ENCODE measurements around the gene ATP5PB. TPM values are rescaled to one million over a fixed set of nuclear protein-coding genes. Genes with fewer than 3 reads are reported as not detected.

ATP5PB gene
- total RNA-seq, 1 donor from 2014 or later = 155 TPM

DNA sequence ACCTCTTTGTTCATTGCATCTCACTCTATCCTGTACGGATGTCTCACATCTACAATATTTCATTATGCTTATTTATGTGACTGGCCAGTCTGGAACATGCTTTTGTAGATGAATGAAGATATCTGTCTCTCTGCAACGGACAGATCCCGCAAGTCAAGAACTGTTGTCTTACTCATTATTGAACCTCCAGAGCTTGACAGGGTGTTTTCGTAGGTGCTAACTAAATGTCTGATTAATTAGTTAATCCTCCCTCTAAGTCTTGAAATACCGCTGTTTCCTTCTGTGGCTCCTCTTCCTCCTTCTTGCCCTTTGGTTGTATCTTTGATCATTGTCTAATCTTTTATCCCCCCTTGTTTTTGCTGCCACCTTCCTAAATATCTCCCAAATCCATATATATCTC, 21.3 kb downstream of the ATP5PB start:
- H3K27me3 Mint-ChIP-seq (ENCODE audit: low read depth) = no peaks in the 10 kb centered on the region
- H3K4me3 Mint-ChIP-seq = no peak overlapping the region
- H3K36me3 Mint-ChIP-seq = peaks cover 10% of the 10 kb centered on the region
- H3K4me1 Mint-ChIP-seq = no peaks in the 10 kb centered on the region
- DNase-seq (ENCODE audit: low spot score in 2 of 2, unreplicated experiment in 2 of 2) = no peak
- TF ChIP-seq, protein P1, sequence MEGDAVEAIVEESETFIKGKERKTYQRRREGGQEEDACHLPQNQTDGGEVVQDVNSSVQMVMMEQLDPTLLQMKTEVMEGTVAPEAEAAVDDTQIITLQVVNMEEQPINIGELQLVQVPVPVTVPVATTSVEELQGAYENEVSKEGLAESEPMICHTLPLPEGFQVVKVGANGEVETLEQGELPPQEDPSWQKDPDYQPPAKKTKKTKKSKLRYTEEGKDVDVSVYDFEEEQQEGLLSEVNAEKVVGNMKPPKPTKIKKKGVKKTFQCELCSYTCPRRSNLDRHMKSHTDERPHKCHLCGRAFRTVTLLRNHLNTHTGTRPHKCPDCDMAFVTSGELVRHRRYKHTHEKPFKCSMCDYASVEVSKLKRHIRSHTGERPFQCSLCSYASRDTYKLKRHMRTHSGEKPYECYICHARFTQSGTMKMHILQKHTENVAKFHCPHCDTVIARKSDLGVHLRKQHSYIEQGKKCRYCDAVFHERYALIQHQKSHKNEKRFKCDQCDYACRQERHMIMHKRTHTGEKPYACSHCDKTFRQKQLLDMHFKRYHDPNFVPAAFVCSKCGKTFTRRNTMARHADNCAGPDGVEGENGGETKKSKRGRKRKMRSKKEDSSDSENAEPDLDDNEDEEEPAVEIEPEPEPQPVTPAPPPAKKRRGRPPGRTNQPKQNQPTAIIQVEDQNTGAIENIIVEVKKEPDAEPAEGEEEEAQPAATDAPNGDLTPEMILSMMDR (IDR thresholded peaks at IDR 0.05; ENCODE audit: unreplicated experiment) = no peak
- H3K9me3 Mint-ChIP-seq = no peaks in the 10 kb centered on the region
- no peak overlapping the region for H3K27ac Mint-ChIP-seq

- Mint-ChIP-seq H3K9me3 (no peaks in the 10 kb centered on the region), H3K4me1 (no peaks in the 10 kb centered on the region), H3K27me3 (ENCODE audit: low read depth) (no peaks in the 10 kb centered on the region), H3K36me3 (peaks cover 8% of the 10 kb centered on the region), H3K4me3 (no peak overlapping the region), H3K27ac (no peak overlapping the region)
- DNase-seq (ENCODE audit: low spot score in 2 of 2, unreplicated experiment in 2 of 2) = no peak
- TF ChIP-seq, protein P1 (IDR thresholded peaks at IDR 0.05; ENCODE audit: unreplicated experiment) = no peak
Observed at GRCh38 chr1:111471012-111471411, 21.7 kb downstream of the ATP5PB start.

- TF ChIP-seq, protein P1 (IDR thresholded peaks at IDR 0.05; ENCODE audit: unreplicated experiment) = no peak
- H3K36me3 Mint-ChIP-seq = peaks cover 8% of the 10 kb centered on the region
- no peak overlapping the region for H3K4me3 Mint-ChIP-seq
- no peak for DNase-seq (ENCODE audit: low spot score in 2 of 2, unreplicated experiment in 2 of 2)
- no peaks in the 10 kb centered on the region for H3K9me3 Mint-ChIP-seq
- H3K4me1 Mint-ChIP-seq = no peaks in the 10 kb centered on the region
- H3K27me3 Mint-ChIP-seq (ENCODE audit: low read depth) = no peaks in the 10 kb centered on the region
- H3K27ac Mint-ChIP-seq = no peak overlapping the region
Observed at GRCh38 chr1:111471538-111471937, 22.3 kb downstream of the ATP5PB start.

DNA sequence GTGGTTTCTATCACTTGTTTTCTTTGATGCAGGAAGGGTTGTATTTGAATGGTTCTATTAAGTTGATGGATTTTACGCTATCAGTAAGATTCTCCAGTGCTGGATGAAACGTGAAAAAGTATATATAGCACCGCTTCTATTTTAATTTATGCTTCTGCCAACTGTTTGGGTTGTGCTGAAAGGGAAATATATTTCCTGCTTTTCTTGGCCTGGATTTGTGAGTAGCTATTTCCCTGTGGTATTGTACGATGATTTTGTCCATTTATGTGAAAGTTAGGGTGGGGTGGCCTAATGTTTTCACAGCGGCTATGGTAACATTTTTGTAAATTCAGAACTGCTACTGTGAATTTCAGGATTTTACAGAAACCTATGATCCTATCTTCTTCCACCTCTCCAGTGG, 24.8 kb downstream of the ATP5PB start:
- no peak overlapping the region for H3K27ac Mint-ChIP-seq
- peaks cover 5% of the 10 kb centered on the region for H3K36me3 Mint-ChIP-seq
- no peaks in the 10 kb centered on the region for H3K9me3 Mint-ChIP-seq
- H3K4me3 Mint-ChIP-seq = no peak overlapping the region
- H3K4me1 Mint-ChIP-seq = no peaks in the 10 kb centered on the region
- TF ChIP-seq, protein P1 (IDR thresholded peaks at IDR 0.05; ENCODE audit: unreplicated experiment) = no peak
- H3K27me3 Mint-ChIP-seq (ENCODE audit: low read depth) = no peaks in the 10 kb centered on the region
- DNase-seq (ENCODE audit: low spot score in 2 of 2, unreplicated experiment in 2 of 2) = no peak

DNA sequence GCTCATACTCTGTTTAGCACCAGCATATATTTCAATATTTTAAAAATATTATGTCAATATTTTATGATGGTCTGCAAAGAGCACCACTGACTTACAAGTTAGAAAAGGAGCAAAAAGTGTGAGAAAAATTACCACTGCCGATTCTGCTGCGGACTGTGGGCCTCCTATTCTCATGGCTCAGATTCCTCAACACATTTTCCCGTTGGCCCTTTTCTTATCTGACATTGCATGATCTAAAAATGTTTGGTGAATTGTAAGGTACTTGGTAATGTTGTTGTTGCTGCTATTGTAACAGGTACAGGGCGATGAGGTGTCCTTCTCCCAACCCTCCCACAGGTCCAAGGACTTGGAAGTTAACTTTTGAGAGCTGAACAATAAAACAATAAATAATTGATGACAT, 25.3 kb downstream of the ATP5PB start:
- no peak for DNase-seq (ENCODE audit: low spot score in 2 of 2, unreplicated experiment in 2 of 2)
- peaks cover 5% of the 10 kb centered on the region for H3K36me3 Mint-ChIP-seq
- no peaks in the 10 kb centered on the region for H3K9me3 Mint-ChIP-seq
- no peak overlapping the region for H3K27ac Mint-ChIP-seq
- no peaks in the 10 kb centered on the region for H3K4me1 Mint-ChIP-seq
- H3K27me3 Mint-ChIP-seq (ENCODE audit: low read depth) = no peaks in the 10 kb centered on the region
- H3K4me3 Mint-ChIP-seq = no peak overlapping the region
- TF ChIP-seq, protein P1 (IDR thresholded peaks at IDR 0.05; ENCODE audit: unreplicated experiment) = no peak

- Mint-ChIP-seq H3K9me3 (no peaks in the 10 kb centered on the region), H3K27me3 (ENCODE audit: low read depth) (no peaks in the 10 kb centered on the region), H3K4me1 (no peaks in the 10 kb centered on the region), H3K27ac (no peak overlapping the region), H3K36me3 (peaks cover 5% of the 10 kb centered on the region), H3K4me3 (no peak overlapping the region)
- TF ChIP-seq, protein P1 (IDR thresholded peaks at IDR 0.05; ENCODE audit: unreplicated experiment) = no peak
- no peak for DNase-seq (ENCODE audit: low spot score in 2 of 2, unreplicated experiment in 2 of 2)
Observed at GRCh38 chr1:111475701-111476100, 26.4 kb downstream of the ATP5PB start.
